Measurements from ENCODE around the gene MOB3B. TPM values are rescaled to one million over a fixed set of nuclear protein-coding genes. Genes with fewer than 3 reads are reported as not detected.

The MOB3B gene
- total RNA-seq, 1 donor from 2014 or later = 0.91 TPM

DNA sequence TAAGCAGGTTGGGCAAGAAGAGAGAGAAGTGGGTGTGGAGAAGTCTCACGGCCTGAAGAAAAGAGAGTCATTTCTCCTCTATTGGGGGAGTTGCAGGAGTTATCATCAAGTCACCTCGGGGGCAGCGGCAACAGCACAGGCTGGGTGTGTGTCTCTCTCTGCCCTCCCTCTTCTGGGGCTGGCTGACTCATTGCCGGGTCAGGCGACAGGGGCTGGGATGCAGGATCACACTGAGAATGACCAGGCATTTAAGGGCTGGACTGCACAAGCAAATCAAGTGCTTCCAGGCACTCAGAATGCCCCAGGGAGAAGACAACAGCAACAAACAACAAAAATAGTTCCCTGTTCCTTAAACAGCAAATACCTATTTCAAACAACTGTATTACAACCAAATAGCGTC, 226.4 kb downstream of the MOB3B start:
- ATAC-seq (no peak), DNase-seq (ENCODE audit: low spot score) (no peak)

- DNase-seq (ENCODE audit: low spot score) (no peak), ATAC-seq (no peak)
Observed at GRCh38 chr9:27297050-27297449, 232.6 kb downstream of the MOB3B start, which contains the start of gene EQTN. EQTN (minus strand) TSS chr9:27297150; CDS start chr9:27297055, 95 bp downstream.

DNA sequence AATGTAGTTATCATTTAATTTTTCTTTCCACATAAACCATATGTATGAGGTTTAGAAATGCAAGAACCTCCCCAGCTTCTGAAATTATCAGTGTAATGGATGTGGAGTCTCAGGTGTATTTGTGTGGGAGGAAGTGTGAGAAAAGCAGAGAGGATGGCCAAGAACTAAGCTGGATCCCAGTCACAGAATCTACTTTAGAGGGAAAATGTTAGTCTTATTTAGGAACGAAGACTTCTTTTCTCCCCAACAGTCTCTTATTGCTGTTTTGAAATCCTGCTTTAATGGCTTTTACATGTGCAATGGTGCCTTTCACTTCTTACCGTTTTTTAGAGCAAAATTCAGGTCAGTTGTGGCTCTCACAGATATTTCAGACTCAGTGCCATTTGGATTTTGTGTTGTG, 235.6 kb downstream of the MOB3B start:
- no peak for ATAC-seq
- DNase-seq (ENCODE audit: low spot score) = no peak

GRCh38 chr9:27292659-27293405, 236.8 kb downstream of the MOB3B start:
- DNase-seq (ENCODE audit: low spot score) (no peak), ATAC-seq (no peak)

GRCh38 chr9:27291292-27291691, 238.3 kb downstream of the MOB3B start:
- ATAC-seq (no peak), DNase-seq (ENCODE audit: low spot score) (no peak)

DNA sequence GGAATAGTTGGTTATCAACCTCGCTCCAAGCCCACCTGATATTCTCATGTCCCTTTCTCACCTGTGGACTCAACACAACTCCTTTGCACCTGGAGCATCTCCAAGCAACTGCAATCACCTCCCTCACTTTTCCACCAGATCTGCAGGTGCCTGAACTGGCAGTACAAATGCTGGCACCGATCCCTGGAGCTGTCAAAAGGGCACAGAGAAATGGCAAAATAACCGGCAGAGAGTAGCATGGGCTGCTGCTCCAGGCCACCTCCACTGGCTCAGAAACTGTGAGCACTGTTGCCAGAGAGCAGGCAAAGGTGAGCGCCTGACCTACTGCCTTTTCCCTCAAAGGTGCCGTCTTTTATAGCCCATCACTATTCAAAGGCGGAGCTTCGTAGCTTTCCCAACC, 247.3 kb downstream of the MOB3B start:
- DNase-seq (ENCODE audit: low spot score) (no peak), ATAC-seq (no peak)

DNA sequence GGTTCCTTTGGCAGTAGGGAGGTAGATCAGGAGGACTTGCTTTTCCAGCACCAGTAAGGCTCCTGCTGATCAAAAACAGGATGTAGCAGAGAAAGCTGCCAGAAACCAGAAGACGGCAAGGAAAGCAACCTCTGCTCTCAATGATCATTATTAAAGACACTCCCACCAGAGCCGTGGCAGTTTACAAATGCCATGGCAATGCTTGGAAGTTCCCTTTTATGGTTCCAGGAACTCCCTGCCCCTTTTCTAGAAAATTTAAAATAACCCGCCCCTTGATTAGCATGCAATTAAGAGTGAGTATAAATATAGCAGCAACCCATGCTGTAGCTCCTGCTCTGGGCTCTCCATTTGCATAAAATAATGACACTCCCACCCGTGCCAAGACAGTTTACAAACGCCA, 248.8 kb downstream of the MOB3B start:
- peak; percentile 44 for ATAC-seq

GRCh38 chr9:27280249-27280648, 249.4 kb downstream of the MOB3B start:
- ATAC-seq (no peak), DNase-seq (ENCODE audit: low spot score) (no peak)

More for the DNA sequence above, 248.8 kb downstream of the MOB3B start:
- DNase-seq (ENCODE audit: low spot score) = no peak

DNA sequence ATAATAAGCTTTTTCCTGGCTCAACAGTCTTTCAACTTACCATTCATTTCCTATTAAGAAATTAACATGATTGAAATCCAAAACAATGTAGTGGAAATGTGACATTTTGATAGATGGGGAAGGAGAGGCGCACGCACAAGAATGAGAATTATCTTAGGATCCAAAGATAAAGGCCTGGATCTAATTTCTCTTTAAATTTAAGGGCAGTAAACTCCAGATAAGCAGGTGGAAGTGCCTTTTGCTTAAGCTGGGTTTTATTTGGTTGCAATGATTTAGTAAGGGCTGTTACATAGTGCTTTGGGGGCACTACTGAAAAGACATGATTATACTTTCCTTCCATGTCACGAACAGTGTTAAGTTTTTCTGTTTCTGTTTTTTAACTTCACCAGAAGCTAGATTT, 250.0 kb downstream of the MOB3B start:
- no peak for ATAC-seq

GRCh38 chr9:27278374-27278773, 251.2 kb downstream of the MOB3B start:
- DNase-seq (ENCODE audit: low spot score) = no peak
- no peak for ATAC-seq

More for the DNA sequence above, 250.0 kb downstream of the MOB3B start:
- DNase-seq (ENCODE audit: low spot score) = no peak

GRCh38 chr9:27276193-27277030, 253.2 kb downstream of the MOB3B start:
- peak; percentile 97 for ATAC-seq
- no peak for DNase-seq (ENCODE audit: low spot score)

Other genes starting within 250 kb of the MOB3B start
- gene EQTN, start 232.7 kb downstream of the MOB3B start, total RNA-seq = not detected
- not detected for gene IFNK, start 5.5 kb downstream of the MOB3B start, total RNA-seq
- gene C9orf72, start 43.7 kb upstream of the MOB3B start, total RNA-seq = 5.6 TPM

Data from left lobe of liver (tissue), 2 donors.